Stomach (tissue), 9 donors: Measurements from ENCODE around the gene RPL36. TPM values are rescaled to one million over a fixed set of nuclear protein-coding genes. Genes with fewer than 3 reads are reported as not detected.
A peak's percentile ranks its signal among the peaks of the same experiment; 100 is the strongest.

ENCODE experiments used
- DNase-seq, 2 donors: peaks; one replicate each; pipeline versions ENCODE4 v3.0.0 to v3.0.0-alpha.2; 2013 to 2019
- H3K27ac ChIP-seq, 5 donors: fragments of 200-600 bp in 4 of 5; sonication (generic) in 4 of 5; one replicate each; pipeline ENCODE4 v1.5.1; 2013 to 2019; ENCODE audit warnings: mild to moderate bottlenecking in 1 of 5, moderate library complexity in 1 of 5
- H3K27me3 ChIP-seq, 3 donors: fragments of 200-600 bp; sonication (generic); one replicate each; pipeline ENCODE4 v1.5.1; 2017 to 2019; ENCODE audit warnings: mixed run types in 1 of 3
- H3K36me3 ChIP-seq, 4 donors: fragments of 200-600 bp; sonication (generic); 1 replicate in 3 of 4; 2 replicates in 1 of 4; pipeline ENCODE4 v1.5.1; 2016 to 2019
- H3K4me1 ChIP-seq, 4 donors: fragments of 200-600 bp; sonication (generic); one replicate each; pipeline ENCODE4 v1.5.1; 2016 to 2019
- H3K4me3 ChIP-seq, 4 donors: fragments of 200-600 bp; sonication (generic) in 3 of 4; one replicate each; pipeline ENCODE4 v1.5.1; 2016 to 2019; ENCODE audit warnings: mild to moderate bottlenecking in 1 of 4
- H3K9me3 ChIP-seq, 4 donors: fragments of 200-600 bp; sonication (generic); one replicate each; pipeline ENCODE4 v1.5.1; 2016 to 2019
- CTCF ChIP-seq, 7 experiments: fragments of 450-650 bp in 4 of 7; fragments of 200-600 bp in 3 of 7; sonication (generic) in 3 of 7; IDR thresholded peaks; one replicate each; pipeline ENCODE4 v1.5.1; 2016 to 2019; ENCODE audit warnings: antibody characterized with exemption in 7 of 7, control low read depth in 2 of 7, mild to moderate bottlenecking in 1 of 7
- EP300 ChIP-seq: sonication (generic); formaldehyde crosslinking; IDR thresholded peaks from one replicate; pipeline ENCODE4 v1.6.1; 2017; ENCODE audit warnings: antibody characterized with exemption
- POLR2A ChIP-seq, 4 donors: fragments of 450-650 bp; IDR thresholded peaks; one replicate each; pipeline ENCODE4 v1.6.1; 2016; ENCODE audit warnings: antibody characterized with exemption in 4 of 4, control low read depth in 2 of 4, mild to moderate bottlenecking in 1 of 4, moderate library complexity in 1 of 4
- POLR2AphosphoS5 ChIP-seq, 3 donors: sonication (generic); formaldehyde crosslinking; IDR thresholded peaks; one replicate each; pipeline ENCODE4 v1.6.1; 2016; ENCODE audit warnings: antibody characterized with exemption in 3 of 3
- WGBS, 5 donors: extraction: QIAGEN DNeasy Blood & Tissue Kit in 3 of 5; methylation state at CpG; one replicate each; pipeline versions ENCODE4 v1.1.5 to v1.1.7; 2013 to 2018; 5-methylcytosine and 5-hydroxymethylcytosine counted together
- intact Hi-C: fragments of 100-400 bp; cut with DNase I; formaldehyde crosslinking; loops from one replicate; pipeline ENCODE4 v1.15.1; 2023; ENCODE audit warnings: low total_unique reads
- polyA plus RNA-seq, 3 donors: library from polyadenylated mRNA; stranded (reverse); fragments of 200-250 nt; gene quantifications; one replicate each; pipeline ENCODE4 v1.2.3, GENCODE V29; 2013
- total RNA-seq, 5 donors: library from RNA; depleted of rRNA; stranded (reverse); fragments of >200 nt; gene quantifications; one replicate each; pipeline versions ENCODE4 v1.1.0 to v1.2.3, GENCODE V29; 2014 to 2016
- donor health status: healthy with polysubstance abuse.
- donor health status: Bipolar disorder and iron deficiency.
- donor health status: healthy.

The RPL36 gene
- total and polyA plus RNA-seq, 8 donors: 121 to 2,132 (median 649) TPM

- peaks cover 52 to 57% (median 57%) of the 10 kb centered on the region in 4 donors for H3K36me3 ChIP-seq
- TF ChIP-seq CTCF (IDR thresholded peaks at IDR 0.05): no peak
- no peak for TF ChIP-seq EP300
- no peak for TF ChIP-seq POLR2AphosphoS5 (IDR thresholded peaks at IDR 0.05)
- TF ChIP-seq POLR2A (IDR thresholded peaks at IDR 0.05): no peak
- H3K4me3 ChIP-seq: peak overlapping the region; percentile 71 to 88 (median 78)
- H3K27ac ChIP-seq: peak overlapping the region; percentile 77 to 95 (median 93)
- no peak for DNase-seq
- no peaks in the 10 kb centered on the region for H3K9me3 ChIP-seq
- H3K4me1 ChIP-seq: peaks cover 28 to 57% (median 44%) of the 10 kb centered on the region in 4 donors
- H3K27me3 ChIP-seq: no peaks in the 10 kb centered on the region
- intact Hi-C loops: no loop called here
- WGBS, 5 donors: 40 to 59% (median 42%) methylated on average over 24 to 42 of the region's 42 CpGs
Measured at GRCh38 chr19:5691822-5692722, 2.0 kb downstream of the RPL36 start.

GRCh38 chr19:5692723-5693194, 2.7 kb downstream of the RPL36 start:
- H3K4me3 ChIP-seq: peak overlapping the region in 1 of 4 donors; percentile 11
- H3K27me3 ChIP-seq: no peaks in the 10 kb centered on the region
- H3K9me3 ChIP-seq: no peaks in the 10 kb centered on the region
- DNase-seq: no peak
- TF ChIP-seq POLR2AphosphoS5 (IDR thresholded peaks at IDR 0.05): no peak
- TF ChIP-seq CTCF (IDR thresholded peaks at IDR 0.05): no peak
- TF ChIP-seq POLR2A (IDR thresholded peaks at IDR 0.05): no peak
- no peak for TF ChIP-seq EP300
- H3K27ac ChIP-seq: peak overlapping the region in 1 of 5 donors; percentile 93
- 58 to 78% (median 76%) methylated on average over 3 to 7 of the region's 7 CpGs for WGBS, 5 donors
- intact Hi-C loops: no loop called here
- peaks cover 52 to 64% (median 63%) of the 10 kb centered on the region in 4 donors for H3K36me3 ChIP-seq
- peaks cover 21 to 50% (median 39%) of the 10 kb centered on the region in 4 donors for H3K4me1 ChIP-seq

GRCh38 chr19:5693195-5694166, 3.4 kb downstream of the RPL36 start:
- WGBS, 5 donors: 75 to 83% (median 80%) methylated on average over 29 to 39 of the region's 39 CpGs
- H3K4me1 ChIP-seq: peaks cover 21 to 48% (median 39%) of the 10 kb centered on the region in 4 donors
- peak overlapping the region in 1 of 4 donors; percentile 11 for H3K4me3 ChIP-seq
- H3K9me3 ChIP-seq: no peaks in the 10 kb centered on the region
- no peaks in the 10 kb centered on the region for H3K27me3 ChIP-seq
- intact Hi-C loops: no loop called here
- peaks cover 55 to 71% (median 70%) of the 10 kb centered on the region in 4 donors for H3K36me3 ChIP-seq
- DNase-seq: no peak
- H3K27ac ChIP-seq: peak overlapping the region in 1 of 5 donors; percentile 93
- TF ChIP-seq POLR2A (IDR thresholded peaks at IDR 0.05): no peak
- no peak for TF ChIP-seq CTCF (IDR thresholded peaks at IDR 0.05)
- TF ChIP-seq POLR2AphosphoS5 (IDR thresholded peaks at IDR 0.05): peak in 1 of 3 donors; percentile 3
